ENCODE data around the gene WWOX. TPM values are rescaled to one million over a fixed set of nuclear protein-coding genes. Genes with fewer than 3 reads are reported as not detected.

The WWOX gene
- total RNA-seq, 1 donor from 2014 or later: 11.2 TPM

GRCh38 chr16:78277321-78278055, 178.0 kb downstream of the WWOX start:
- no peak for ATAC-seq

- no peak for ATAC-seq
These were observed 178.6 kb downstream of the WWOX start for GRCh38 chr16:78278056-78278450.

- no peak for ATAC-seq
These were observed 181.7 kb downstream of the WWOX start for GRCh38 chr16:78281115-78281514.

- ATAC-seq: no peak
These were observed 184.2 kb downstream of the WWOX start for GRCh38 chr16:78283548-78284251.

GRCh38 chr16:78284326-78284725, 184.9 kb downstream of the WWOX start:
- ATAC-seq: no peak

- ATAC-seq: no peak
These were observed 185.5 kb downstream of the WWOX start for GRCh38 chr16:78284957-78285434.

- ATAC-seq: no peak
These were observed 186.0 kb downstream of the WWOX start for GRCh38 chr16:78285437-78285922.

- ATAC-seq: no peak
These were observed 186.6 kb downstream of the WWOX start for GRCh38 chr16:78286065-78286464.

GRCh38 chr16:78288888-78289287, 189.4 kb downstream of the WWOX start:
- no peak for ATAC-seq

- ATAC-seq: no peak
These were observed 189.9 kb downstream of the WWOX start for GRCh38 chr16:78289373-78289772.

- no peak for ATAC-seq
These were observed 190.4 kb downstream of the WWOX start for GRCh38 chr16:78289844-78290277.

- no peak for ATAC-seq
These were observed 190.9 kb downstream of the WWOX start for GRCh38 chr16:78290395-78290794.

- no peak for ATAC-seq
These were observed 191.6 kb downstream of the WWOX start for GRCh38 chr16:78290872-78291591.

GRCh38 chr16:78291604-78292003, 192.2 kb downstream of the WWOX start:
- ATAC-seq: no peak

- no peak for ATAC-seq
These were observed 192.8 kb downstream of the WWOX start for GRCh38 chr16:78292086-78292843.

- peak; percentile 89 for ATAC-seq
These were observed 193.5 kb downstream of the WWOX start for GRCh38 chr16:78292844-78293380.

- ATAC-seq: no peak
These were observed 195.2 kb downstream of the WWOX start for GRCh38 chr16:78294538-78295225.

- no peak for ATAC-seq
These were observed 197.7 kb downstream of the WWOX start for GRCh38 chr16:78297066-78297666.

GRCh38 chr16:78298986-78299385, 199.5 kb downstream of the WWOX start:
- ATAC-seq: no peak

- no peak for ATAC-seq
These were observed 201.0 kb downstream of the WWOX start for GRCh38 chr16:78300469-78300868.

- no peak for ATAC-seq
These were observed 204.5 kb downstream of the WWOX start for GRCh38 chr16:78303946-78304345.
